ENCODE results near the gene KRT6A. TPM values are rescaled to one million over a fixed set of nuclear protein-coding genes. Genes with fewer than 3 reads are reported as not detected.

Gene KRT6A
- polyA plus RNA-seq, 3 donors = not detected

DNA sequence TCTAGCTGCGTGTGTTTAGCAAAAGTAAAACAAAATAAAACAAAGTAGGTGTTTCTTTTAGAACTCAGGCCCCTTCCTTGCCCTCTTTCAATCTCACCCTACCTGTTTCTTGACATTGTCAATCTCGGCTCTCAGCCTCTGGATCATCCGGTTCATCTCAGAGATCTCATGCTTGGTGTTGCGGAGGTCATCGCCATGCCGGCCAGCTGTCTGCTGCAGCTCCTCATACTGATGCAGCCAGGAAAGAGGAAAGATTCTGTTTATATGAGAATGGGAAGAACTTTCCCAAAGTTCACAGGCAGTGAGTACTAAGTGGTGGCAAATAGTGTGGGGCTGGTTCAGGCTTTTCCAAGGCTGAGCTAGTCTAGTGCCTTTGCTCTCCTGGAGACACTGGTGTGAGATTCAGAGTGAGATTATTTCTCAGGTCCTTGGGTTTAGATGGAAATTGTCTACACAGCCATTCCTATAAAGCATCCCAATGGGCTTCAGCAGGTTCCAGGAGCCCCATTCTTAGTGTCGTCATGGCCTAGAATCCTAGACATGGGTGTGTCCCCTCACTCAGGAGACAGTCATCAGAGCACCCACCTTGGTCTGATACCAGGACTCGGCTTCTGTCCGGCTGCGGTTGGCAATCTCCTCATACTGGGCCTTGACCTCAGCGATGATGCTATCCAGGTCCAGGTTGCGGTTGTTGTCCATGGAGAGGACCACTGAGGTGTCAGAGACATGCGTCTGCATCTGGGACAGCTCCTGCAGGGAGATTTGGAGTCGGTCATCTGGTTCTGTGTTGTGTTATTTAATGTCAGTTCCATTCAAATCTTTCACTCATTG is 24.2 kb upstream of the KRT6A start:
- intact Hi-C loops (cut with micrococcal nuclease) = no loop called here
- H3K4me1 Mint-ChIP-seq = no peaks in the 10 kb centered on the region

DNA sequence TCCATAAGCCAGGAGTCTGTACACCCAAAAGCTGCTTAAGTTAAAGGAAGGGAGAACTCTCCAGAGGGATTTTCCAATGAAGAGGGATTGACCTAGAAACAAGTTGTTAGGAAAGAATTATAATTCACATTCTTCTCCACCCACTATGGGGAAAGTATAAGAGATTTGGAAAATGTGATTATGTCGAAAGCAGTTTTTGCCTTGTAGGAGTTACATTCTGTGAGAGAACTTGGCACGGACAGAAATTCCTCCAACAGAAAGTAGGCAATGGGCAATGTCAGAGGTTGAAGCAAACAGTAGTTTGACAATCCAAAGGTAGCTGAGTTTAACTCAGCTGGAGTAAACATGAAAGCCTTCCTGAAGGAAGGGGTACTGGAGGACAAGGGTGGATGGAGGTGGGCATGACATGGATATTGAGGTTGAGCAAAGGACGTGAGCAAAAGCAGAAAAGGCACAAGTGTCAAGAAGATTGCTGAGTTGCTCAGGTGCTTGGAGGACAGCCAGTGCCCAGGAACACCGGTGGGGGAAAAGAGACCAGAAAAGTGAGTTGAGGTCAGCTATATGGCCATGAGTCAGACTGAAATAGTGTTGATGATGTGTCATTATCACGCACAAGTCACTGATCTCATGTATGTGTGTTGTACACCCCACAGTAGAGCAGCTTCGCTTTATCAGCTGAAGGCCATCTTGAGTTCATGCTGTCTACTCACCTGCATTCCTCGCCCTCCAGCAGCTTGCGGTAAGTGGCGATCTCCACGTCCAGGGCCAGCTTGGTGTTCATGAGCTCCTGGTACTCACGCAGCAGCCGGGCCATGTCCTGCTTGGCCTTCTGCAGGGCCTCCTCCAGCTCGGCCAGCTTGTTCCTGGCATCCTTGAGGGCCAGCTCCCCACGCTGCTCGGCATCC is 23.1 kb upstream of the KRT6A start:
- Histone ChIP-seq H2AFZ (ENCODE audit: insufficient read depth, low read depth, low read length, poor library complexity, severe bottlenecking) (no peak overlapping the region), H3K27me3 (ENCODE audit: control insufficient read depth in 2 of 2, insufficient read depth in 2 of 2, low read length in 2 of 2) (no peaks in the 10 kb centered on the region), H3K4me2 (replicated peaks; ENCODE audit: extremely low read depth, low read length, poor library complexity, severe bottlenecking) (no peak overlapping the region), H3K4me3 (replicated peaks in 1 of 3; ENCODE audit: low read depth in 2 of 3, low read length in 3 of 3) (no peak overlapping the region), H3K9ac (ENCODE audit: insufficient read depth, low read length, poor library complexity, severe bottlenecking) (no peak overlapping the region), H4K20me1 (ENCODE audit: insufficient read depth, low read length) (no peaks in the 10 kb centered on the region), H3K36me3 (replicated peaks in 1 of 2; ENCODE audit: control insufficient read depth in 1 of 2, insufficient read depth in 2 of 2, low read length in 2 of 2) (no peaks in the 10 kb centered on the region), H3K4me1 (ENCODE audit: control insufficient read depth in 1 of 2, insufficient read depth in 2 of 2, low read length in 2 of 2) (no peaks in the 10 kb centered on the region), H3K27ac (ENCODE audit: low read depth in 1 of 2, low read length in 2 of 2) (no peak overlapping the region), H3K9me3 (replicated peaks in 1 of 2; ENCODE audit: control insufficient read depth in 1 of 2, insufficient read depth in 1 of 2, low read length in 2 of 2) (peaks cover 0 to 8% of the 10 kb centered on the region in 2 donors), H3K79me2 (ENCODE audit: insufficient read depth, low read length) (no peaks in the 10 kb centered on the region)
- WGBS (ENCODE audit: insufficient coverage) = 95% methylated on average over 12 of the region's 15 CpGs
- no peaks in the 10 kb centered on the region for H3K4me1 Mint-ChIP-seq
- H3K27ac Mint-ChIP-seq = no peak overlapping the region
- DNase-seq = no peak
- H3K36me3 Mint-ChIP-seq = no peaks in the 10 kb centered on the region
- intact Hi-C loops (cut with micrococcal nuclease) = no loop called here
- TF ChIP-seq, protein P1, sequence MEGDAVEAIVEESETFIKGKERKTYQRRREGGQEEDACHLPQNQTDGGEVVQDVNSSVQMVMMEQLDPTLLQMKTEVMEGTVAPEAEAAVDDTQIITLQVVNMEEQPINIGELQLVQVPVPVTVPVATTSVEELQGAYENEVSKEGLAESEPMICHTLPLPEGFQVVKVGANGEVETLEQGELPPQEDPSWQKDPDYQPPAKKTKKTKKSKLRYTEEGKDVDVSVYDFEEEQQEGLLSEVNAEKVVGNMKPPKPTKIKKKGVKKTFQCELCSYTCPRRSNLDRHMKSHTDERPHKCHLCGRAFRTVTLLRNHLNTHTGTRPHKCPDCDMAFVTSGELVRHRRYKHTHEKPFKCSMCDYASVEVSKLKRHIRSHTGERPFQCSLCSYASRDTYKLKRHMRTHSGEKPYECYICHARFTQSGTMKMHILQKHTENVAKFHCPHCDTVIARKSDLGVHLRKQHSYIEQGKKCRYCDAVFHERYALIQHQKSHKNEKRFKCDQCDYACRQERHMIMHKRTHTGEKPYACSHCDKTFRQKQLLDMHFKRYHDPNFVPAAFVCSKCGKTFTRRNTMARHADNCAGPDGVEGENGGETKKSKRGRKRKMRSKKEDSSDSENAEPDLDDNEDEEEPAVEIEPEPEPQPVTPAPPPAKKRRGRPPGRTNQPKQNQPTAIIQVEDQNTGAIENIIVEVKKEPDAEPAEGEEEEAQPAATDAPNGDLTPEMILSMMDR (IDR thresholded peaks at IDR 0.05) = no peak
- no peak overlapping the region for H3K4me3 Mint-ChIP-seq
- peaks cover 10 to 11% (median 10%) of the 10 kb centered on the region in 3 donors for H3K27me3 Mint-ChIP-seq (ENCODE audit: low read depth in 3 of 3)
- H3K9me3 Mint-ChIP-seq = peaks cover 4 to 6% (median 5%) of the 10 kb centered on the region in 7 donors

More for the DNA sequence above, 24.2 kb upstream of the KRT6A start:
- Histone ChIP-seq H3K27me3 (ENCODE audit: control insufficient read depth in 2 of 2, insufficient read depth in 2 of 2, low read length in 2 of 2) (no peaks in the 10 kb centered on the region), H3K4me3 (replicated peaks in 1 of 3; ENCODE audit: low read depth in 2 of 3, low read length in 3 of 3) (no peak overlapping the region), H3K4me2 (replicated peaks; ENCODE audit: extremely low read depth, low read length, poor library complexity, severe bottlenecking) (no peak overlapping the region), H3K9ac (ENCODE audit: insufficient read depth, low read length, poor library complexity, severe bottlenecking) (no peak overlapping the region), H3K79me2 (ENCODE audit: insufficient read depth, low read length) (no peaks in the 10 kb centered on the region), H3K27ac (ENCODE audit: low read depth in 1 of 2, low read length in 2 of 2) (no peak overlapping the region), H3K9me3 (replicated peaks in 1 of 2; ENCODE audit: control insufficient read depth in 1 of 2, insufficient read depth in 1 of 2, low read length in 2 of 2) (no peaks in the 10 kb centered on the region), H4K20me1 (ENCODE audit: insufficient read depth, low read length) (no peaks in the 10 kb centered on the region), H3K36me3 (replicated peaks in 1 of 2; ENCODE audit: control insufficient read depth in 1 of 2, insufficient read depth in 2 of 2, low read length in 2 of 2) (no peaks in the 10 kb centered on the region), H3K4me1 (ENCODE audit: control insufficient read depth in 1 of 2, insufficient read depth in 2 of 2, low read length in 2 of 2) (no peaks in the 10 kb centered on the region), H2AFZ (ENCODE audit: insufficient read depth, low read depth, low read length, poor library complexity, severe bottlenecking) (no peak overlapping the region)
- Mint-ChIP-seq H3K27me3 (ENCODE audit: low read depth in 3 of 3) (peaks cover 6 to 10% (median 8%) of the 10 kb centered on the region in 3 donors), H3K36me3 (no peaks in the 10 kb centered on the region), H3K27ac (no peak overlapping the region), H3K9me3 (no peaks in the 10 kb centered on the region), H3K4me3 (no peak overlapping the region)
- TF ChIP-seq, protein P1 (IDR thresholded peaks at IDR 0.05) = no peak
- WGBS (ENCODE audit: insufficient coverage) = 96% methylated on average over 9 of the region's 14 CpGs
- no peak for DNase-seq
